Amniotic stem cell (primary cell): ENCODE data around the gene PRIMPOL.
"Not testable (repeated sequence)": the region's sequence is repeated elsewhere in the genome, so short reads cannot be mapped to it uniquely, and the experiment has no call there.

Source experiments
- DNase-seq: peaks from one replicate; lab custom pipeline; 2025; lab: John Stamatoyannopoulos, UW

PRIMPOL gene, protein sequence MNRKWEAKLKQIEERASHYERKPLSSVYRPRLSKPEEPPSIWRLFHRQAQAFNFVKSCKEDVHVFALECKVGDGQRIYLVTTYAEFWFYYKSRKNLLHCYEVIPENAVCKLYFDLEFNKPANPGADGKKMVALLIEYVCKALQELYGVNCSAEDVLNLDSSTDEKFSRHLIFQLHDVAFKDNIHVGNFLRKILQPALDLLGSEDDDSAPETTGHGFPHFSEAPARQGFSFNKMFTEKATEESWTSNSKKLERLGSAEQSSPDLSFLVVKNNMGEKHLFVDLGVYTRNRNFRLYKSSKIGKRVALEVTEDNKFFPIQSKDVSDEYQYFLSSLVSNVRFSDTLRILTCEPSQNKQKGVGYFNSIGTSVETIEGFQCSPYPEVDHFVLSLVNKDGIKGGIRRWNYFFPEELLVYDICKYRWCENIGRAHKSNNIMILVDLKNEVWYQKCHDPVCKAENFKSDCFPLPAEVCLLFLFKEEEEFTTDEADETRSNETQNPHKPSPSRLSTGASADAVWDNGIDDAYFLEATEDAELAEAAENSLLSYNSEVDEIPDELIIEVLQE

DNA sequence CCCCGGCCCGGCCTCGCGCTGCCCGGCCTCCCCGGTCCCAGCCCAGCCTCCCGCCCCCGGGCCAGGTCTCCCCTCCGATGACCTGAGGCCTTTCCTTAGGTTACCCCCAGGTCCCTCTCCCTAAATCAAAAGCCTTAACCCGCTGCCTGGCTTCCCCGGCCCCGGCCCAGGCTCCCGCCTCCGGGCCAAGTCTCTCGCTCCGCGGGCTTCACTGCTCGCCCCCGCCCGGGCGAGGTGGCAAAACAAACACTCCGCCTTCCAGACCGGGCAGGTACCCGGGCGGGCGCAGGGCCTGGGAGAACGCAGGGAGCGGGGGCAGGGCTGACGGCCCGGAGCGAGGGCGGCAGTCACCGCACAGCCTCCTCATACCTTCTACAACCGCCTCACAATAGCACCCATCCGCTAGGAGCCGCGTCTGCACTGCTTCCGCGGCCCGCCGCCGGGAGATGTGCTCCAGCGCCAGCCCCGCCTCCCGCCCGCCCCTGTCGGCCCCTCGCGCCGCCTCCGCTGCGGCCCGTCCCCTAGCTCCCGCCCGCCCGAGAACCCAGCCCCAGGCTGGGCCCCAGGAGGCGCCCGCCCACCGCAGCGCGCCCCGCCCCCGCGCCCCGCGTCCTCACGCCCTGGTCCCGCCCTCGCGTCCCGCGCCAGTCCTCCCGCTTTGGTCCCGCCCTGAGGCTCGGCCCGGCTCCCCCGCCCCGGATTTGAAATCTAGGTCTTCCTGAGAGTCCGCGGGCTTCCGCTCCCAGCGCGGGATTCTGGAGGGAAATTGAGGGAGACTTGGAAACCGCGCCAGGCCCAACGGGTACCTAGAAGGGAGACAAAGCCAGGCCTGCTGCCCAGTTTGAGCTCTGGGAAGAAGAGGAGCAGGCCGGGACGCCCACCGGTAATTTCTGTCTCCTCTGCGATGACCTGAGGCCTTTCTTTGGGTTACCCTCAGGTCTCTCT is at the start of gene PRIMPOL, which contains the start of gene CASP3:
Gene PRIMPOL, plus strand, starts transcription at position 713 of the 945 bp plus-strand sequence. CDS start 7,403 bp downstream, outside the sequence.
Gene CASP3, minus strand, starts transcription at position 422 of the 945 bp plus-strand sequence. CDS start 10,994 bp downstream, outside the sequence.
- DNase-seq, result peak; percentile 100

DNA sequence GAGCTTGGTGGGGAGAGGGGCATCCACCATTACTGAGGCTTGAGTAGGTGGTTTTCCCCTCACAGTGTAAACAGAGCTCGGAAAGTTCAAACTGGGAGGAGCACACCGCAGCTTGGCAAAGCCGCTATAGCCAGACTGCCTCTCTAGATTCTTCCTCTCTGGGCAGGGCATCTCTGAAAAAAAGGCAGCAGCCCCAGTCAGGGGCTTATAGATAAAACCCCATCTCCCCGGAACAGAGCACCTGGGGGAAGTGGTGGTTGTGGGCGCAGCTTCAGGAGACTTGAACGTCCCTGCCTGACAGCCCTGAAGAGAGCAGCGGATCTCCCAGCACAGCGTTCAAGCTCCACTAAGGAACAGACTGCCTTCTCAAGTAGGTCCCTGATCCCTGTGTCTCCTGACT is 48.6 kb upstream of the PRIMPOL start:
- not testable (repeated sequence) for DNase-seq

DNA sequence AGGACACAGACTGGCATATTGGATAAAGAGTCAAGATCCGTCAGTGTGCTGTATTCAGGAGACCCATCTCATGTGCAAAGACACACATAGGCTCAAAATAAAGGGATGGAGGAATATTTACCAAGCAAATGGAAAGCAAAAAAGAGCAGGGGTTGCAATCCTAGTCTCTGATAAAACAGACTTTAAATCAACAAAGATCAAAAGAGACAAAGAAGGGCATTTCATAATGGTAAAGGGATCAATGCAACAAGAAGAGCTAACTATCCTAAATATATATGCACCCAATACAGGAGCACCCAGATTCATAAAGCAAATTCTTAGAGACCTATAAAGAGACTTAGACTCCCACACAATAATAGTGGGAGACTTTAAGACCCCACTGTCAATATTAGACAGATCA is 46.7 kb upstream of the PRIMPOL start:
- DNase-seq, result not testable (repeated sequence)

DNA sequence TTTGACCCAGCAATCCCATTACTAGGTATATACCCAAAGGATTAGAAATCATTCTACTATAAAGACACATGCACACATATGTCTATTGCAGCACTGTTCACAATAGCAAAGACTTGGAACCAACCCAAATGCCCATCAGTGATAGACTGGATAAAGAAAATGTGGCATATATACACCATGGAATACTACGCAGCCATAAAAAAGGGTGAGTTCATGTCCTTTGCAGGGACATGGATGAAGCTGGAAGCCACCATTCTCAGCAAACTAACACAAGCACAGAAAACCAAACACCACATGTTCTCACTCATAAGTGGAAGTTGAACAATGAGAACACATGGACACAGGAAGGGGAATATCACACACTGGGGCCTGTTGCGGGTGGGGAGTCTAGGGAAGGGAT is 42.1 kb upstream of the PRIMPOL start:
- DNase-seq, result not testable (repeated sequence)

DNA sequence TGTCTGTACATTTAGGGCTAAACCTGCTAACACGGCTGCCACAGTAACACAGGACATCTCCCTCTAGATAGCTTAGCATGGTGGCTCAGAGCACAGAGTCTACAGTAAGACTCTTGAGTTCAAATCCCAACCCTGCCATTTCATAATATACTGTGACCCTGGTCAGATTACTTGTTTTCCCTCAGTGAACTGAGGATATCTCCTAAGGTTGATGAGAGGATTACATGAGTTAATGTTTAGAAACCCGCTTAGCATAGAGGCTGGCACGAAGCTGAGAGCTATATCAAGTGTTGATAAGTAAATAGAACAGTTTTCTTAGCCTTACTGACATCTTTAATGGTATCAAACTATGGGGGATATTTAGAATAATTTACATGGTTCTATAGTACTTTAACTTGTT is 37.5 kb upstream of the PRIMPOL start:
- no peak for DNase-seq

DNA sequence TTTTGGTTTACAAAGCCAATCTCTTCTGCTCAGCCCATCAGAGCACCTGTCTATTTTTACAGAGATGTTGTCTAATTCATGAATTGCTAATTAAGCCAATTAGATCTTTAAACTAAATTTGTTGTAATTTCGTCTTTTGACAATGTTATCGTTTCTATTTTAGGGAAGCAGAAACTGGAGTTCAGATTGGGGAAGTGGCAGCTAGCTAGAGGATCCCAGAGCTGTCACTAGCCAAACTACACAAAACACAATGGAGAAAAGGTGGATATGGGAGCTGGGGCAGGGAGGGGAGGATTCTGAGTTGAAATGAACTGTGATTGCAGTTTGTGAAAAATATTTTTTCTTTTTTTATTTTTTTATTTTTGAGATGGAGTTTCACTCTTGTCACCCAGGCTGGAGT is 36.1 kb upstream of the PRIMPOL start:
- no peak for DNase-seq

DNA sequence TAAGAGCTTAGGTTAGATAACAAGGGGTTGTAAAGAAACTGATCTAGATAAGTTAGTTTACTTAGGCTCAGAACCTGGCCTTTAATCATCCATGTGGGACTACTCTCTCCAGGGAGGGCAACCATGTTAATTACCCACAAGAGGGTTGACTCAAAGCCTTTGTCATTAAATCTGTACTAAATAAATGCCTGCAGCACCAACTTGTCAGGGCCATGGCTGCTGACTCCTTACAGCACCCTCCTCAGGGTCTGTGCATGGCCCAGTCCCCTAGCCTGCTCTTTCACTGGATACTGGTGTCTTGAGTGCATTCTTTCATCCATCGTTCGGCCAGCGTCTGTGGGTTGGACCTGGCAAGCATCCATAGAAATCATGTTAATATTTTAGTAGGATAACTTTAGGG is 35.0 kb upstream of the PRIMPOL start:
- DNase-seq, result no peak

DNA sequence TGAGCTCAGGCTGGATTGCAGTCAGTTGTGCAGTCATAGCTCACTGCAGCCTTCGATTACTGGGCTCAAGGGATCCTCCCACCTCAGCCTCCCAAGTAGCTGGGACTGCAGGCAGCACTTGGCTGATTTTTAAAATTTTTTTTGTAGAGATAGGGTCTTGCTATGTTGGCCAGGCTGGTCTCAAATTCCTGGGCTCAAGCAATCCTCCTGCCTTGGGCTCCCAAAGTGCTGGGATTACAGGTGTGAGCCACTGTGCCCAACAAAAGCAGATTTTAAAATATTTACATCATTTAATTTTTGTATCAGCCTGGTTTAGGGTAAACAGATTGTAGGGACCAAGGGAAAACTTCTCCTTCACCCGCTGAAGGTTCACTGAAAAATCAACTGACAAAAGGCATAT is 33.4 kb upstream of the PRIMPOL start:
- not testable (repeated sequence) for DNase-seq

DNA sequence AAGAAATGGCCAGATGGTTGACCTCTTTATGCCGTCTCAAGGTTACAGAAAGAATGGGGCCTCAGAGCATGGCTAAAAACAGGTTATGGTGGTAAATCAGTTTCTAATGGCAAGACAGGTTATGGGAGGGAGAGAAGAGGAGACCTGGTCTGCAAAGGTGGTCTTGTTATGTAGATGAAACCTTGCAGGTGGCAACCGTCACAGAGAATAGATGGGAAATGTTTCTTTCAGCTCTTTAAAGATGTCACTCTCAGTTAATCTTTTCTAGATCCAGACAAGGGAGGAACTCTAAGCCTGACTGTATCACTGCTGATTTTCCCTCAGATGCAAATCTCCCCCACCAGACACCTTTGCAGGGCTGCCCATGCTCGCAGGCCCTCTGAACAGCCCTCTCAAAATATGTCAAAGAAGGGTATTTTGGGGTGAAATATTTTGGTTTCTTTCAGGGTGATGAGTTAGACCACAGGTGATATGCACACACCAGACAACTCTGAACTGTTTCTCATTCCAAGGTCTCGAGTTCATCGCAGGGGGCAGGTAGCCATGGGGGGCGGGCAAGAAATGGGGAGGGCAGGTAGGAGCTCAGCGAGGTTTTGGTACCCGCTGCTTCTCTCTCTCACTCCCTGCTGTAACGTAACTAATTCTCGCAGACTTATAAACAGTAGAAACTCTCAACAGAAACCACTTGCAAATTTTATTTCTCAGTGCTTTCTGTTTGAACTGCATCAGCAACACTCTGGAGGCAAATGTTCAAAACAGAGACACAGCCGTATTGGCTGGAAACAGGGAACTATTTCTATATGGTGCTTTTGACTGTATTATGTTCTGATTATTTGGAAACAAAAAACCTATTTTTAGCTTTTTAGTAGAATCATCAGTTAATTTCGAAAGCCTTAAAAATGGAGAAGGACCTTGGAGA is 32.6 kb upstream of the PRIMPOL start:
- DNase-seq, result no peak

DNA sequence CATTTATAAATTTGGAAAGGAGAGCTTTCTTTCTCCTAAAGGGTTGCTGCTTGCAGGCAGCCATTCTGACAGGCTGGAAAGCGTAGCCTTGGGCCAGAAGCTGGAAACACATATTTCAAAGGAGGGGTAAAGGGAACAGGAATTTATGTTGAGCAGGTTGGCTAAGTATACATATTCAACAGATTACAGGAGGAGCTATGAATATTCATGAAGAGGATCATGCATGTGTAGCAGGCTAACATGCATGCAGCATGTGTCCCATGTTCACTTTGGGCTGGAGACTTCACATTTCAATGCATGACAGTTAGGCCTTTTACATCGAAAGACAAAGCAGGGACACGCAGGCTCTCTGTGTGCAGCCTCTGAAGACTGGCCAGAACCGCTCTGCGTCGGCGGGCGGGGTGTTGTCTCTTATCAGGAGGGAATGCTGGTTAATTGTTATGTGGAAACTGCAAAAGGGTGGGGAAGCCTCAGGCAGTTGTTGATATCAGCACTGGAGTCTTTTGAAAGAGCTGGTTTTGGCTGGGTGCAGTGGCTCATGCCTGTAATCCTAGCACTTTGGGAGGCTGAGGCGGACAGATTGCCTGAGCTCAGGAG is 31.8 kb upstream of the PRIMPOL start:
- no peak for DNase-seq

DNA sequence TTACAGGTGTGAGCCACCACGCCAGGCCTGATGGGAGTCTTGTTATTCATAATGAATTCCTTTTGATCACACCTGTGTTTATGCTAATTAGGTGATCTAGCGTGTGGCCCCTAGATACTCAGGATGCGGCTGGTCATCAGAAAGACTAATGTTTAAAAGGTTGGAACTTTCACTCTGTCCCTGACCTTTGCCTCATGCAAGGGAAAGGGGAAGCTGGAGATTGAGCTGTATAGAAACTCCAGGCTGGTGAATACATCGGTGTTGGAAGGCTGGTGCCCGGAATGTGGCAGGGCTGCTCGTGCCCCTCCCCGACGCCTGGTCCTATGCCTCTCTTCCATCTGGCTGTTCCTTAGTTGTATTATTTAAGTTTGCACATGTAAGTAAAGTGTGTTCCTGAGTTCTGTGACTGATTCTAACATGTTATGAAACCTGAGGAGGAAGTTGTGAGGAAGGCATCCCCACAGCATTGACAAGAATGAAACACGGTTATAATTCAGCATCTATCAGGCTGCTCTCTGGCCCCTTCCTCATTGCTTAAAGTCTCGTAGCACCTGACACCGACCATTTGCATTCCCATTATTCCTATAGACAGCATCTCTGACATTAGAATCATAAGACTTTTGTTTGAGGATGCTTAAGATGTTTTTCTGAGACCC is 29.2 kb upstream of the PRIMPOL start:
- no peak for DNase-seq

DNA sequence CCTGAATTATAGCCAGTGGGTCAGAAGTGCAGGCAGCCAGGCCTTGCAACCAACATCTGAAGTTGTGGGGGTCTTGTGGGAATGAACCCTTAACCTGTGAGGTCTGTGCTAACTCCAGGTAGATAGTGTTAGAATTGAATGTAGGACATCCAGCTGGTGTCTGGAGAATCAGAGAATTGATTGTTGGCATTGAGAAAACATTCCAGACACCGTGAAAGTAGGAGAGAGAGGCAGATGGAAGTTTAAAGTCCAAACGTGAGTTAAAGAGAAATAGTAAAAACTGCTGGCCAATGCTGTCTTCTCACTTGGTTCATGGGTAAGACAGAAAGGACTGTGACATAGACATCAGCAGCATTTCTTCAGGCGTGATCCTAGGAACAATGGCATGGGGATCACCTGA is 28.0 kb upstream of the PRIMPOL start:
- DNase-seq, result no peak

DNA sequence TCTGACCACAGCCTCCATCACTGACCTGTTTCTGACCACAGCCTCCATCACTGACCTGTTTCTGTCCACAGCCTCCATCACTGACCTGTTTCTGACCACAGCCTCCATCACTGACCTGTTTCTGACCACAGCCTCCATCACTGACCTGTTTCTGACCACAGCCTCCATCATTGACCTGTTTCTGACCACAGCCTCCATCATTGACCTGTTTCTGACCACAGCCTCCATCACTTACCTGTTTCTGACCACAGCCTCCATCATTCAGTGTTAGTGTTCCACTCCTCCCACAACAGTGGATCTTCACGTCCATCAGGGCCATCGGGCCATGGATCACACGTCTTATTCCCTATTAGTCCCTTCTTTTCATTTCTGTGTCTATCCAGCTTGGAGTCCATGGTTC is 25.0 kb upstream of the PRIMPOL start:
- DNase-seq, result not testable (repeated sequence)

DNA sequence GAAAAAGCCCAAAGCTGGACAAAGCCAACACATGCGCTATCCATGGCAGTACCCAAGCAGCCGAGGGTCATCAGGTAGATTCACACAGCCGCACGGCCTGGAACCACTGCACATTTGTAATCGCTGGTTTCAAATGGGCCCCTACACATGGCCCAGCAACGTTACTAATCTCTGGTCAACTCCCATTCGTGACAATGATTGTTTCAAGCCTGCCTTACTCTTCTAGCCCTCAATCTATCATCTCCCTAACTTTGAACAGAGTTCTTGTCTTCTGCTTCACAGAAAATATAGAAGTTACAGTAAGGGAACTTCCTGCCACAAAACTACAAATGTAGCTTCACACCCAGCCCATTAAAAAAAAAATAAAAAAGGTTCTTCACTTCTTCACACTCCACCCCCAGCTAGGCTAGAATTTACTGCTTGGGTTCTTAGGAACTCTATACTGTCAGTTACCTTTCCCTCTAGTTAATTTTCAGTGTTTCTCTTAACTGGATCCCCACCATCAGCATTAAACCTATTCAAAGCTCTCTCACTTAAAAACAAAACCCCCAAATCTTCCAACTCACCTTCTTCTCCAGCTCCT is 24.5 kb upstream of the PRIMPOL start:
- no peak for DNase-seq

DNA sequence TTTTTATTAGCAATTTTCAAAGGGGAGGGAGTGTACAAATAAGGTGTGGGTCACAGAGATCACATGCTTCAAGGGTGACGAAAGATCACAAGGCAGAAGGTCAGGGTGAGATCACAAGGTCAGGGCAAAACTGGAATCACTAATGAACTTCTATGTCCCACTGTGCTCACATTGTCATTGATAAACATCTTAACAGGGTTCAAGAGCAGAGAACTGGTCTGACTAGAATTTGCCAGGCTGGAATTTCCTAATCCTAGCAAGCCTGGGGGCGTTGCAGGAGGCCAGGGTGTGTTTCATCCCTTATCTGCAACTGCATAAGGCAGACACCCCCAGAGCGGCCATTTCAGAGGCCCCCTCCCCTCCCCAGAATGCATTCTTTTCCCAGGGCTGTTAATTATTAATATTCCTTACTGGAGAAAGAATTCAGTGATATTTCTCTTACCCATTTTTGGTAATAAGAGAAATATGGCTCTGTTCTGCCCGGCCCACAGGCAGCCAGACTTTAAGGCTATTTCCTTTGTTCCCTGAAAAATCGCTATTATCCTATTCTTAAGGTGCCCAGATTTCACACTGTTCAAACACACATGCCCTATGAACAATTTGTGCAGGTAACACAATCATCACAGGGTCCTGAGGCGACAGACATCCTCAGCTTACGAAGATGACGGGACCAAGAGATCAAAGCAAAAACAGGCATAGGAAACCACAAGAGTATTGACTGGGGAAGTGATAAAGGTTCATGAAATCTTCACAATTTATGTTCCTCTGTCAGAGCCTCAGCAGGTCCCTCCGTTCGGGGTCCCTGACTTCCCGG is 23.5 kb upstream of the PRIMPOL start:
- not testable (repeated sequence) for DNase-seq

DNA sequence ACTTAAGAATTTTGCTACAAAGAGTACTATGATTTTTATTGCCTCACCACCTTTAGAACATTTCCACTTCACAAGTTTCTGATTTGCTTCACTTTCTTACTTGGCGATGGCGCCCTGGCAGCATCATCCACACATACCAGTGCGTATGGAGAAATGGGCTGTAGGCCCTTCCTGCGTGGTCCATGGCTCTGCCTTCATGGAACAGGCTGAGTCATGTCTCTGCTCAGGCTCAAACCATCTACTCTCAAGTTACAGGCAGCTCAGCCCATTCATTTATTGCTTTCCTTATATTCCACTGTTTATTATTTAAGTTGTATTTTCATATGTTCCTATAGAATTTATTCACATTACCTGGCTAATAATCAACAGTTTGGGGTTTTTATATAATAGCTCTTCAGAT is 21.4 kb upstream of the PRIMPOL start:
- DNase-seq, result no peak

DNA sequence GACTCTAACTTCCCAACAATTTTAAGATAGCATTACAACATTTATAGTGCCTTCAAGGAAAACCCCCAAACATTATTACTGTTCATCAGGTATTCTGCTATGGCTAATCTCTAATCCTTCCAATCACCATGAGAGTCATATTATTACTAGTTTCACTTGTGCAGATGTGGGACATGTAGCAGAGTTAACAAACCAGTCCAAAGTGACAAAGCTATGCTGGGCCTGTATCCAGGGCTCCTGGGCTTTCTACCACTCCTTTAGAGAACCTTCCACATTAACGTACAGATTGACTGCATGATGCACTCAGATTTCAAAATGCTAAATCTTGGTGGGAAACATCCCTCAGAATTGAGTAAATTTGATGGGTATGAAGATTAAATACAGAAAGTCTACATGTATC is 16.7 kb upstream of the PRIMPOL start:
- no peak for DNase-seq

DNA sequence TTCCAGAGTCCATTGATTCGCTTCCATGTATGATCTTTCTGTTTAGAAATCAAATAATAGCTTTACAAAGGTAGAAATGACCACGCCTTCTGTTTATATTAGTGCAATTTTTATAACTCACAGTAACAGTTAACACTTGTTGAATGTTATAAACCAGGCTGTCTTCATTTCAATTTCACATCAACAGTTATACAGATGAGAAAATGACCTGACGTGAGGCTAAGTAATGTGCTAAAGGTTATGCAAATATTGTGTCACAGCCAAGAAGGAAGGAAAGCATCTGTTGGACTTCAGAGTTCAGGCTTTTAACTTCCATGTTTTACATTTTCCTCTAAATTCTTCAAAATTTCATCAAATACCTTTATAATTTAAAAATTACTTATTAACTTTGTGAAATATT is 14.2 kb upstream of the PRIMPOL start:
- no peak for DNase-seq

DNA sequence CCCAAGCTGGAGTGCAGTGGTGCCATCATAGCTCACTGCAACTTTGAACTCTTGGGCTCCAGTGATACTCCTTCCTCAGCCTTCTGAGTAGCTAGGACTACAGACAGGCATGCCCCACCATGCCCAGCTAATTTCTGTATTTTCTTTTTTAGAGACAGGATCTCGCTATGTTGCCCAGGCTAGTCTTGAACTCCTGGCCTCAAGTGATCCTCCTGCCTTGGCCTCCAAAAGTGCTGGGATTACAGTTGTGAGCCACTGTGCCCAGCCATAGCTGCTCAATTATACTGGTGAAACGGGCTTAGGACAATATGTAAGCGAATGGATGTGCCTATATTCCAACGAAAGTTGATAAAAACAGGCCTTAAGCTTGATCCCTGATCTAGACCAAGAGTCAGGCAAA is 13.4 kb upstream of the PRIMPOL start:
- DNase-seq, result no peak
